Activated T-cell treated with anti-CD3 and anti-CD28 coated beads, Interleukin-2, amount 50 U/mL, for 24 hours (primary cell): ENCODE measurements around the gene NYAP2.

Source experiments
- DNase-seq: peaks from one replicate; pipeline ENCODE4 v3.0.0-alpha.2; 2020
- H3K27ac Mint-ChIP-seq: 2 replicates; pipeline ENCODE4 v1.8.0; 2020; ENCODE audit warnings: mild to moderate bottlenecking, mixed read lengths
- H3K27me3 Mint-ChIP-seq: 2 replicates; pipeline ENCODE4 v1.8.0; 2020; ENCODE audit warnings: mixed read lengths
- H3K36me3 Mint-ChIP-seq: 2 replicates; pipeline ENCODE4 v1.8.0; 2020; ENCODE audit warnings: low read depth, mixed read lengths
- H3K4me1 Mint-ChIP-seq: 2 replicates; pipeline ENCODE4 v1.8.0; 2020; ENCODE audit warnings: low read depth, mixed read lengths
- H3K4me3 Mint-ChIP-seq: 2 replicates; pipeline ENCODE4 v1.8.0; 2020; ENCODE audit warnings: mild to moderate bottlenecking, moderate library complexity, mixed read lengths
- H3K9me3 Mint-ChIP-seq: 2 replicates; pipeline ENCODE4 v1.8.0; 2020; ENCODE audit warnings: mixed read lengths

Gene NYAP2

GRCh38 chr2:225456619-225457260 lies 57.2 kb downstream of the NYAP2 start:
- Mint-ChIP-seq H3K9me3 (no peaks in the 10 kb centered on the region), H3K27ac (no peak overlapping the region), H3K4me1 (no peaks in the 10 kb centered on the region), H3K27me3 (peaks cover 11% of the 10 kb centered on the region), H3K36me3 (no peaks in the 10 kb centered on the region), H3K4me3 (no peak overlapping the region)
- DNase-seq = no peak

DNA sequence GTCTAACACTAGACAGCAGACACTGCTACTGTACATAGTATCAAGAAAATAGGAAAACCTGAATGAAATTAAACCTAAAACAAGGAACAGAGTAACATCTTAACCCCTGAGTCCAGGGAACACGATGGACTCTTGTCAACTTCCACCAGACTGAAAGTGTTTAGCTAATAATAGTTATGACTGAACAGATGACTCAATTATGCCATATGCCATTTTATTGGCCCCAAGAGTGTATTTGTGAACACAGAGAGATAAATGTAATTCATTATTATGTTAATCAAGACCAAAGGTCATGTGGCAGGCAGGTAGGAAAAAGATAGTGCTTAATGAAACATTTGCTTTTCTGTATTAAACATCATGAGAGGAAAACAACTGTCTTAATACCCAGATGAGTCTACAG lies 58.0 kb downstream of the NYAP2 start:
- no peaks in the 10 kb centered on the region for H3K4me1 Mint-ChIP-seq
- peaks cover 11% of the 10 kb centered on the region for H3K27me3 Mint-ChIP-seq
- H3K27ac Mint-ChIP-seq = no peak overlapping the region
- no peaks in the 10 kb centered on the region for H3K9me3 Mint-ChIP-seq
- H3K4me3 Mint-ChIP-seq = no peak overlapping the region
- H3K36me3 Mint-ChIP-seq = no peaks in the 10 kb centered on the region
- DNase-seq = no peak

- no peak for DNase-seq
- Mint-ChIP-seq H3K4me1 (peaks cover 1% of the 10 kb centered on the region), H3K27me3 (peaks cover 11% of the 10 kb centered on the region), H3K4me3 (no peak overlapping the region), H3K27ac (no peak overlapping the region), H3K9me3 (no peaks in the 10 kb centered on the region), H3K36me3 (no peaks in the 10 kb centered on the region)
These were observed 59.1 kb downstream of the NYAP2 start for GRCh38 chr2:225458431-225459117.

DNA sequence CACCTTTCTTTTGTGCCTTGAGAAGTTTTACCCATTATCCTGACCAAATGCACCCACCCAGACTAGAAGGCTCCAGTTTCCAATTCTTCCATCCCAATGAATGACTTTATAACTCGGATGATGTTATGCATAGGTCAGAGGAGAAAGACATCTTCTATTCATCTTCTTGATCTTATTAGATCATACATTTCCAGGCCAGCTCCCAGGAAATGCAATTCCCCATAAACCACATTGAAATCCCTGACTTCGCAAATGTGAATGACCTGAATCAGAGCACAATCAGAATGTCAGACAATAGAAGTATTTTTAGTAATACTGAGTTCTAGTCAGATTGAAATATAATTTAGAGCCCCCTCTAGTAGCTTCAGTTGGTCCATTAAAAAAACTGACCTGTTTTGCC lies 62.9 kb downstream of the NYAP2 start:
- no peak for DNase-seq
- H3K36me3 Mint-ChIP-seq = no peaks in the 10 kb centered on the region
- peaks cover 7% of the 10 kb centered on the region for H3K27me3 Mint-ChIP-seq
- peaks cover 27% of the 10 kb centered on the region for H3K4me1 Mint-ChIP-seq
- H3K4me3 Mint-ChIP-seq = no peak overlapping the region
- no peak overlapping the region for H3K27ac Mint-ChIP-seq
- no peaks in the 10 kb centered on the region for H3K9me3 Mint-ChIP-seq

DNA sequence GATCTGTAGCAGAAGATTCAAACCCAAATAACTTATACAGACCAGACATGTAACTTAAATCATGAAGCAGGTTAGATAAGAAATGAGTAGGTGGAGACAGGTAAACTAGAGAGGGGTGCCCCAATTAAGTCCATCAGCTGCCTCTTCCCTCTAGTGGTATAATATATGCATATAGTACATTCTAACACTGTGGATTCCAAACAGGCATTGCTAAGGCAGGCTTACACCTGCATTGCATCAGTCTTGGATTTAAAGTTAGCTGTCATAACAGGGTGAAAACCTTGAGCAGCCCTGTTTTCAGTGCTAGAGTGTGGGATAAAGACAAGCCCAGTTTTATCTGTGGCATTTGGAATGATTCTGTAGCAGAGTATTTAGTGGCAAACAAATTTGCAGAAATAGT lies 63.4 kb downstream of the NYAP2 start:
- H3K9me3 Mint-ChIP-seq = no peaks in the 10 kb centered on the region
- no peak overlapping the region for H3K27ac Mint-ChIP-seq
- H3K4me1 Mint-ChIP-seq = peaks cover 27% of the 10 kb centered on the region
- no peaks in the 10 kb centered on the region for H3K36me3 Mint-ChIP-seq
- H3K4me3 Mint-ChIP-seq = no peak overlapping the region
- peaks cover 7% of the 10 kb centered on the region for H3K27me3 Mint-ChIP-seq
- DNase-seq = no peak

- no peaks in the 10 kb centered on the region for H3K9me3 Mint-ChIP-seq
- no peak for DNase-seq
- peaks cover 7% of the 10 kb centered on the region for H3K27me3 Mint-ChIP-seq
- no peaks in the 10 kb centered on the region for H3K36me3 Mint-ChIP-seq
- H3K4me3 Mint-ChIP-seq = no peak overlapping the region
- H3K4me1 Mint-ChIP-seq = peaks cover 27% of the 10 kb centered on the region
- H3K27ac Mint-ChIP-seq = no peak overlapping the region
These were observed 63.9 kb downstream of the NYAP2 start for GRCh38 chr2:225463449-225463848.

DNA sequence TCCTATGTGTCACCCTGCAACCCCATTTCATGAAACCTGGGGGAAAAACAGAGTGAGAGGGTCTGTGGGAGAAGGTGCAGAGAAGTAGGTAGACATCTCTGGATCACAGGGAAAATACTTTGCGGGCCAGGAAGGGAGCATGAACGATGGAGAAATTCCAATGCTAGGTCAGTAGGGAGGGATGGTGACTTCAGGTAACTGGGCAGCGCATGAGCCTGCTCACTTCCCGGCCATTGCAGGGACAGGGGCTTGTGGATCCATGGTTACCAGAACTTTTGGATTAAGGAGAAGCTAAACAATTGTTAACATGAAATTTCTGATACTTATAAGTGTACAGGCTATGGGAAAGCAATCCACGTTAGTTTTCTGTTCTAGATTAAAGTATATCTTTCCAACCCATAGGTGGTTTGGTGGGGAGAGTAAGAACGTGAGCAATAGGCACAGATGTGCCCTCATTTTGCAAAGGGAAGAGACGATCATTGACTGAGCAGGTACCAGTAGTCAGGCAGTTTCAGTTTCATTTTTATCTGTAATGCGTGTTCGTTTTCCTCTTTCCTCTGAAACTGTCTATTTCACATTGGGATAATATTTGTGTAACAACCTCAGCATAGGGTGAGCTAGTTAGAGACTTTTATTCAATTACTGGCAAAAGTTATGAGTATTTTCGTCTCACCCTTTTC lies 65.0 kb downstream of the NYAP2 start:
- no peak for DNase-seq
- H3K9me3 Mint-ChIP-seq = no peaks in the 10 kb centered on the region
- H3K27me3 Mint-ChIP-seq = no peaks in the 10 kb centered on the region
- H3K4me1 Mint-ChIP-seq = peaks cover 27% of the 10 kb centered on the region
- peak overlapping the region; percentile 61 for H3K4me3 Mint-ChIP-seq
- peak overlapping the region; percentile 23 for H3K27ac Mint-ChIP-seq
- no peaks in the 10 kb centered on the region for H3K36me3 Mint-ChIP-seq

GRCh38 chr2:225465827-225466226 lies 66.3 kb downstream of the NYAP2 start:
- Mint-ChIP-seq H3K27ac (no peak overlapping the region), H3K9me3 (no peaks in the 10 kb centered on the region), H3K27me3 (no peaks in the 10 kb centered on the region), H3K36me3 (no peaks in the 10 kb centered on the region), H3K4me3 (no peak overlapping the region), H3K4me1 (peaks cover 27% of the 10 kb centered on the region)
- DNase-seq = no peak

- Mint-ChIP-seq H3K36me3 (no peaks in the 10 kb centered on the region), H3K9me3 (no peaks in the 10 kb centered on the region), H3K27ac (no peak overlapping the region), H3K27me3 (no peaks in the 10 kb centered on the region), H3K4me3 (no peak overlapping the region), H3K4me1 (peaks cover 27% of the 10 kb centered on the region)
- no peak for DNase-seq
These were observed 67.5 kb downstream of the NYAP2 start for GRCh38 chr2:225466891-225467604.

GRCh38 chr2:225468131-225468530 lies 68.6 kb downstream of the NYAP2 start:
- no peak for DNase-seq
- no peak overlapping the region for H3K4me3 Mint-ChIP-seq
- no peak overlapping the region for H3K27ac Mint-ChIP-seq
- peaks cover 27% of the 10 kb centered on the region for H3K4me1 Mint-ChIP-seq
- H3K9me3 Mint-ChIP-seq = no peaks in the 10 kb centered on the region
- no peaks in the 10 kb centered on the region for H3K36me3 Mint-ChIP-seq
- H3K27me3 Mint-ChIP-seq = no peaks in the 10 kb centered on the region

DNA sequence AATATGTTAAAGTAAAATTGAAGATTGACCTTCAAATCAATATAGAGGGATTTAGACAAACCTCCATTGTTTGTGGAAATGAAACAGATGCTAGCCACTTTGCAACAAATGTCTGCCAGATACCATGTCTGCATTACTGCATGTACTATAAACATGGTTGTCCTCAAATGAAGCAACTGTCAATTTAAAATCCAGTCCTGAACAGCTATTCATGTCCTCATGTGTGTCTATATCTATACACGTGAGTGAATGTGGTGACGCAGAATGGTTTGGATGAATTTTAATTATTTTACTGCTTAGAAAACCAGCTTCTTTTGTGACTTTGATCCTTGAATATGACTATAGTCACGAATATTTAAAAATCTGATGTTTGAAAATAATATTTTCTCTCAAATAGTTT lies 71.5 kb downstream of the NYAP2 start:
- Mint-ChIP-seq H3K27me3 (peaks cover 4% of the 10 kb centered on the region), H3K27ac (no peak overlapping the region), H3K4me3 (no peak overlapping the region), H3K9me3 (no peaks in the 10 kb centered on the region), H3K36me3 (no peaks in the 10 kb centered on the region), H3K4me1 (peaks cover 7% of the 10 kb centered on the region)
- no peak for DNase-seq

DNA sequence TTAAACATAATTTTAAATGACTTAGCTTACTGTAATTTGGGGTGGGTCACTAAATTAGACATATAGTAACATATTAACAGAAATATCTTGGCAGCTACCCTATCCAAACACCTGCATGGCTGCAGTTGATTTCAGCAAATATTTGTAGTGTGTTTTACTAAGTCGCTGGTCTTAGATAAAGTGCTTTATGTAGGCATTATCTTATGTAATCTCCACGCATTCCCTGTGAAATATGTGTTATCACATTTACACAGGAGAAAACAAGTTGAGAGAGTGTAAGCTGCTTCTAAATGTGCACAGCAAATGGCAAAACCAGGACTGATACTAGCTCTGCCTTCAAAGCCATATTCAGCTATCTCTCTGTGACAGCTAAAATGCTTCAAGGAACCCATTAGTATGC lies 72.0 kb downstream of the NYAP2 start:
- no peak for DNase-seq

DNA sequence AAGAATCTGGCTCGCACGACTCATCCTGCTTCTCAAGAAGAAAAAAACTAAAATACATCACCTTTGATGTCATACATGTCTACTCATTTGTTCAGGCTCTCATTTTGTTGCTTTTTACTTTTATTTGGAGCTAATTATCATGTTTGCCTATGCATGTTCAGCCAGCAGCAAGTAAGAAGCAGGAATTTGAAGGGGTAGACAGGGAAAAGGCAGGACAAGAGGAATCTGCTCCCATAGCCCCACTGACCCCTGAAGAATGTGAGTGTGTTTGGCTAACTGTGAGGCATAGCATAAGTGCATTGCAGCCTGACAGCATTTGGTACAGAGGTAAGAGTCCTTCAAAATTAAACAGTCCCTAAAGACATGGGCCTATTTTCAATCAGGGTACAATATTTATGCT lies 72.7 kb downstream of the NYAP2 start:
- no peak for DNase-seq
- peaks cover 4% of the 10 kb centered on the region for H3K27me3 Mint-ChIP-seq
- no peak overlapping the region for H3K27ac Mint-ChIP-seq
- H3K4me1 Mint-ChIP-seq = no peaks in the 10 kb centered on the region
- H3K9me3 Mint-ChIP-seq = no peaks in the 10 kb centered on the region
- no peak overlapping the region for H3K4me3 Mint-ChIP-seq
- no peaks in the 10 kb centered on the region for H3K36me3 Mint-ChIP-seq

More for the DNA sequence above, 72.0 kb downstream of the NYAP2 start:
- H3K36me3 Mint-ChIP-seq = no peaks in the 10 kb centered on the region
- H3K4me3 Mint-ChIP-seq = no peak overlapping the region
- no peak overlapping the region for H3K27ac Mint-ChIP-seq
- peaks cover 4% of the 10 kb centered on the region for H3K27me3 Mint-ChIP-seq
- no peaks in the 10 kb centered on the region for H3K9me3 Mint-ChIP-seq
- H3K4me1 Mint-ChIP-seq = peaks cover 5% of the 10 kb centered on the region

- H3K4me1 Mint-ChIP-seq = no peaks in the 10 kb centered on the region
- H3K27ac Mint-ChIP-seq = no peak overlapping the region
- H3K36me3 Mint-ChIP-seq = no peaks in the 10 kb centered on the region
- DNase-seq = no peak
- no peak overlapping the region for H3K4me3 Mint-ChIP-seq
- H3K9me3 Mint-ChIP-seq = no peaks in the 10 kb centered on the region
- peaks cover 11% of the 10 kb centered on the region for H3K27me3 Mint-ChIP-seq
These were observed 79.9 kb downstream of the NYAP2 start for GRCh38 chr2:225479386-225479785.

DNA sequence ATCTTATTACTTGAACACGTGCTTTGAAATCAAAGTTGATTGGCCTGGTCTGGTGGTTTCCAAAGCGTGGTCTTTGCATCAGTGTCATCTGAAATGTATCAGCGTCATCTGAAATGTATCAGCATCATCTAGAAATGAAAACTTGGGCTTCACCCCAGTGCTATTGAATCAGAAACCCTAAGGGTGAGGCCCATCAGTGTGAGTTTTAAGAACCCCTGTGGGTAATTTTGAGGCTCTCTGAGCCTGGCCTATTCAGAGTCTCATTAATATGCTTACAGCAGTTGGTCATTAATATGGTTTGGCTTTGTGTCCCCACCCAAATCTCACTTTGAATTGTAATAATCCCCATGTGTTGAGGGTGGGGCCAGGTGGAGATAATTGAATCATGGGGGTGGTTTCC lies 85.2 kb downstream of the NYAP2 start:
- H3K4me1 Mint-ChIP-seq = no peaks in the 10 kb centered on the region
- no peaks in the 10 kb centered on the region for H3K36me3 Mint-ChIP-seq
- no peaks in the 10 kb centered on the region for H3K9me3 Mint-ChIP-seq

More for the DNA sequence above, 85.2 kb downstream of the NYAP2 start:
- DNase-seq = no peak
- Mint-ChIP-seq H3K4me3 (no peak overlapping the region), H3K27ac (no peak overlapping the region), H3K27me3 (peaks cover 2% of the 10 kb centered on the region)
